DMS79 (cell line): ENCODE results near the gene AURKAIP1.
"Not testable (repeated sequence)": the region's sequence is repeated elsewhere in the genome, so short reads cannot be mapped to it uniquely, and the experiment has no call there.

Experiments used
- DNase-seq: peaks from one replicate; lab custom pipeline; 2025; lab: John Stamatoyannopoulos, UW

Gene AURKAIP1

GRCh38 chr1:1406101-1406820, 31.3 kb upstream of the AURKAIP1 start:
- no peak for DNase-seq

GRCh38 chr1:1403653-1404052, 28.6 kb upstream of the AURKAIP1 start:
- no peak for DNase-seq

- DNase-seq, result not testable (repeated sequence)
Observed at GRCh38 chr1:1402901-1403392, 27.9 kb upstream of the AURKAIP1 start.

GRCh38 chr1:1402072-1402900, 27.3 kb upstream of the AURKAIP1 start:
- no peak for DNase-seq

GRCh38 chr1:1401457-1402010, 26.5 kb upstream of the AURKAIP1 start:
- no peak for DNase-seq

GRCh38 chr1:1400576-1401456, 25.8 kb upstream of the AURKAIP1 start:
- no peak for DNase-seq

GRCh38 chr1:1399872-1400575, 25.0 kb upstream of the AURKAIP1 start:
- DNase-seq, result no peak

GRCh38 chr1:1399187-1399871, 24.3 kb upstream of the AURKAIP1 start, which contains the start of gene CCNL2:
TSS of gene CCNL2 (minus strand) at chr1:1399335. CDS start at chr1:1399306, 29 bp downstream.
- peak; percentile 94 for DNase-seq

- DNase-seq, result no peak
Observed at GRCh38 chr1:1398677-1399186, 23.7 kb upstream of the AURKAIP1 start.

GRCh38 chr1:1397839-1398523, 23.0 kb upstream of the AURKAIP1 start:
- DNase-seq, result no peak

- DNase-seq, result no peak
Observed at GRCh38 chr1:1395166-1395565, 20.2 kb upstream of the AURKAIP1 start.

GRCh38 chr1:1394116-1394515, 19.1 kb upstream of the AURKAIP1 start:
- no peak for DNase-seq

GRCh38 chr1:1393428-1393827, 18.4 kb upstream of the AURKAIP1 start:
- no peak for DNase-seq

- DNase-seq, result no peak
Observed at GRCh38 chr1:1393014-1393413, 18.0 kb upstream of the AURKAIP1 start.

GRCh38 chr1:1391225-1391624, 16.2 kb upstream of the AURKAIP1 start:
- DNase-seq, result no peak

- no peak for DNase-seq
Observed at GRCh38 chr1:1390675-1391074, 15.7 kb upstream of the AURKAIP1 start.

- DNase-seq, result no peak
Observed at GRCh38 chr1:1388078-1388472, 13.1 kb upstream of the AURKAIP1 start.

GRCh38 chr1:1387098-1388077, 12.4 kb upstream of the AURKAIP1 start:
- no peak for DNase-seq
